Epidermal melanocyte (primary cell): ENCODE measurements around the gene SIPA1L2.

Experiments
- DNase-seq: peaks from one replicate; pipeline ENCODE4 v3.0.0; 2011; ENCODE audit warnings: low spot score; ENCODE audit not compliant: insufficient read length

The SIPA1L2 gene

GRCh38 chr1:232591344-232591743 is 38.6 kb downstream of the SIPA1L2 start:
- no peak for DNase-seq

- no peak for DNase-seq
These were observed 39.2 kb downstream of the SIPA1L2 start for GRCh38 chr1:232590744-232591082.

- no peak for DNase-seq
These were observed 39.9 kb downstream of the SIPA1L2 start for GRCh38 chr1:232589812-232590743.

GRCh38 chr1:232589111-232589811 is 40.7 kb downstream of the SIPA1L2 start:
- DNase-seq, result no peak

- no peak for DNase-seq
These were observed 42.6 kb downstream of the SIPA1L2 start for GRCh38 chr1:232587141-232588008.

- DNase-seq, result no peak
These were observed 43.3 kb downstream of the SIPA1L2 start for GRCh38 chr1:232586679-232587078.

- no peak for DNase-seq
These were observed 44.4 kb downstream of the SIPA1L2 start for GRCh38 chr1:232585486-232585885.

GRCh38 chr1:232581932-232582331 is 48.0 kb downstream of the SIPA1L2 start:
- DNase-seq, result no peak
